ENCODE measurements around the gene RNF217.
"Not testable (repeated sequence)": the region's sequence is repeated elsewhere in the genome, so short reads cannot be mapped to it uniquely, and the experiment has no call there.

RNF217 gene

DNA sequence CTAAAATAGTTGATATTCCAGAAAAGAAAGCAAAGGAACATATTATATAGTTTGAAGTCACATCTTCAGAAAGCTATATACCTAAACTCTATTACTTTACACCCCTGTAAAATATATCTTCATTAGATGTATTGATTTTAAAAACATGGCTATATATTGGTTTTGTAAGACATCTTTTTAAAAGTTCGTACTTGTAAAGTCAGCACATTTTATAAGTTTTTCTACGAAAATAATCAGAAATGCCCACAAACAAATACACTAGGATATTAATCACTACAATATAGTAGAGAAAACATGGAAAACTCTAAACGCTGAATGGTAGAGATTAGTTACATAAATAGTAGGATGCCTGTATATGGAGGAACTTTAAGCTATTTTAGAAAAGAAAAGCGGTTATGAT is 52.9 kb downstream of the RNF217 start:
- no peak for DNase-seq (ENCODE audit: low read depth, low spot score)

DNA sequence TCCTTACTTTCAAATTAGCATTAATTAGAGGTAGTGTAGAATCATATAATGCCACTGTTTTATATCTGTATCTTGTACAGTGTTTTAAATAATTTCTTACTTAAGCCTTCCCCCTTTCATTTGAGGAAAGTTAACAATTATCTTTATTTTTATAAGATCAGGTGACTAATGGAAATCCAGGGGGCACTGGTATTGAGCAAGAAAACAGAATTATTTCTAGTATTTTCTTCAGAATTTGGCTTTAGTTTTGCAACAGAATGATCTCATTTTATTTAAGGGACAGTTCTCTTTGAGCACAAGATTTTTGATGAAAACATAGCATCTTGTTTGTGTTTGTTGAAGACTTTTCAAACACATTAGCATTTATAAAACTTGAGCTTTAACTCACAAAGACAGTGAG is 55.9 kb downstream of the RNF217 start:
- DNase-seq (ENCODE audit: low read depth, low spot score) = no peak

DNA sequence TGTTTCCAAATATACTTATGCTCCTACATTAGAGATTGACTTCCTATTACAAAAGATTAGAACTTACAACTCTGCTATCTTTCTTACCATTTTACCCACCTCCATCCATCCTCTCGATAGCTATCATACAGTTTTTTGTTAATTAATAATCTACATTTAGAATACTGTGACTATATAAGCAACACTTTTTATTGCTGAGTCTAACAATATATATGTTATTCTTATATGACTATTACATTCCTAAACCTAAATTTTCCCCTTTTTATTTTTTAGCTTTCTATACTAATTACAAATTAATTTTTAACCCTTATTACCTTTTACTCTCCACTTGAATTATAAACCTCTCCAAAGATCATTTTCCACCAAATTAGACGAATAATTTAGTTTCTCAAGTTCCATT is 57.0 kb downstream of the RNF217 start:
- DNase-seq (ENCODE audit: low read depth, low spot score) = no peak

DNA sequence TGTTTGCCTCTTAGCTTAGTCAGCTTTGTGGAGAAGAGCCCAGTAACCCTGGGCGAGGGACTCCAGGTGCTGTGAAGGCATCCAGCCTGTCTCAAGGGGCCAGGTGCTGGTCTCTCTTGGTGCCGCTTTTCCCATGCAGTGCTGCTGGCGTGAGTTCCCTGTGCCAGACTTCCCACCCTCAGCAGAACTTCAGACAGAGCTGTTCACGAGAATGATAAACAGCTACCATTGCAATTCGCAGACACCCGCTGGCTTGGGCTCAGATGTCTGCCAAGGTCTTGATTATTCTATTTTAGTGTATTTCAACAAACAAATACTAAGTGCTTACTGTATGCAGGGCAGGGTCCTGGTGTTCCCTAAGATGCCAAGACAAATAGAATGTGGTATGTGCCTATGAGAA is 57.7 kb downstream of the RNF217 start:
- DNase-seq (ENCODE audit: low read depth, low spot score) = no peak

DNA sequence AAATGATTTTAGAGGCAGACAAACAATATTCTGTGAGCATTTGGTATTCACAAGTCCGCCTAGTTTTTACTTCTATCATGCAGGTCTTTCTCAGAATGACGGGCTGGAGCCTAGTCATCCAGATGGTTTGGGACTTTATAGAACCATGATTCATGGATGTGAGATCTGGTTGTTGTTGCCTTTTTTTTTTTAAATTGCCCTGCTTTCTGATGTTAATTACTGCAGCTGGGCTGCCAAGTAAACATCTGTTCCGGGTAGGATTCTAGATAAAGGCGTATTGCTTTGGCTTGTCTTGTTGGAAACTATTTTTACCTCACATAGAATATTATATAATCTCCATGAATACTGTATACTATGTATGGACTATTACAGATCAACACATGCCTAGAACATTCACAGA is 58.1 kb downstream of the RNF217 start:
- DNase-seq (ENCODE audit: low read depth, low spot score) = no peak

DNA sequence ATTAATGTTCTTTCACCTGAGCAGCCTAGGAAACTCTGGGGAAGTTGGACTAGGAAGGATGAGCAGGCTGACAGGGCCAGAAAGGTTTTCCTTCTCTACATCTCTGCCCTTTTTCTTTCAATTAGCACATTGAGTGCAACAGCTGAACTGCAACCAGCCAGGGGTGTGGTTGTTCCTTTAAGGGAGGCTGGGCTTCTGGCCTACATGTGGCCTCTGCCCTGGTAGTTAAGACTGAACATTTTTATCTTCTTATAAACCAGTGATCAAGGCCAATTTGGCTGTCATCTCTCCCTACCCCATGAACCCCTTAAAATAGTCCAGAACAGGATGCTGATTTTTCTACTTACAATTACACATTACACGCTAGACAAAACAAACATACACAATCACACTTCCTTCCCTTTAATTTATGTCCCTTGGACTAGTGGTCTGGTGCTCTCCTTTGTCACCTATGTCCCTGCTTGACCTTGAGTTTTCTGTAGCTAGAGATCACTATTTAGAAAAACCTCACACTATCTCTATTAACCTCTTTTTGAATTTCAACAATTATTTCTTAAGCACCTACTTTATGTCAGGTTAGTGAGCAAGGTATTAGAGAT is 60.3 kb downstream of the RNF217 start:
- DNase-seq (ENCODE audit: low read depth, low spot score) = no peak

DNA sequence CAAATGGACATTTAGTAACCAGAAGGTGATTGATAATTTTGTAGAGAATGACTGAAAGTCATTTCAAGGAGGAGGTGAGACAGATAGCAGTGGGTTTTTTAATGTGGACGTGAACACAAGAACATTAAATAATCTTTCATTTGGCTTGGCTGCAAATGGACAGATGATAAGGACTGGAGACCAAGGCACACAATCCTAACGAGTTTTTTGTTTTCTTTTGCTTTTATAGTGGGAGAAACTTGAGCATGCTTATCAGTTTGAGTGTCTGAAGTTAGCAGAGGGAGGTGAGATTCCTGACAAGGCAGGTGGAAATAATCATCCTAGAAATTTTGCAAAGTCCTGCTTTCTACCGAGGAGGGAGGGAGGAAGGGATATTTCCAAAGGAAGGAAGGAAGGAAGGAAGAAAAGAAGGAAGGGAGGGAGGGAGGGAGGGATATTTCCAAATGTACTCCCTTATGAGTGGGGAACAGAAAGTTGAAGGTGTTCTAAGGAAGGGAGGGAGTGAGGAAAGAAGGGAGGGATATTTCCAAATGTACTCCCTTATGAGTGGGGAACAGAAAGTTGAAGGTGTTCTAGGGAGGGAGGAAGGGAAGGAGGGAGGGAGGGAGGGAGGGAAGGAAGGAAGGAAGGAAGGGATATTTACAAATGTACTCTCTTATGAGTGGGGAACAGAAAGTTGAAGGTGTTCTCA is 63.1 kb downstream of the RNF217 start:
- DNase-seq (ENCODE audit: low read depth, low spot score) = no peak

DNA sequence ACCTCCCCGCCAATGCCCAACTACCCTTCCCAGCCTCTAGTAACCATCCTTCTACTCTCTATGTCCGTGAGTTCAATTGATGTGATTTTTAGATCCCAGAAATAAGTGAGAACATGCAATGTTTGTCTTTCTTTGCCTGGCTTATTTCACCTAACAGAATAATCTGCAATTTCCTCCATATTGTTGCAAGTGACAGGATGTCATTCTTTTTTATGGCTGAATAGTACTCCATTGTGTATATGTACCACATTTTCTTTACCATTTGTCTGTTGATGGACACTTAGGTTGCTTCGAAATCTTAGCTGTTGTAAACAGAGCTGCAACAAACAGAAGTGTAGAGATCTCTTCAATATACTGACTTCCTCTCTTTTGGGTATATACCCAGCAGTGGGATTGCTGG is 65.0 kb downstream of the RNF217 start:
- DNase-seq (ENCODE audit: low read depth, low spot score) = no peak

DNA sequence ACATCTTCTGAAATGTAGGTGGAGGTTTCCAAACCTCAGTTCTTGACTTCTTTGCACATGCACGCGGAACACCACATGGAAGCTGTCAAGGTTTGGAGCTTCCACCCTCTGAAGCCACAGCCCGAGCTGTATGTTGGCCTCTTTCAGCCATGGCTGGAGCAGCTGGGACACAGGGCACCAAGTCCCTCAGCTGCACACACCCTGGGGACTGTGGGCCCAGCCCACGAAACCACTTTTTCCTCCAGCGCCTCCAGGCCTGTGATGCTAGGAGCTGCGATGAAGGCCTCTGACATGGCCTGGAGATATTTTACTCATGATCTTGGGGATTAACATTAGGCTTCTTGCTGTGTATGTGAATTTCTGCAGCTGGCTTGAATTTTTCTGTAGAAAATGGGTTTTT is 68.7 kb downstream of the RNF217 start:
- DNase-seq (ENCODE audit: low read depth, low spot score) = no peak

DNA sequence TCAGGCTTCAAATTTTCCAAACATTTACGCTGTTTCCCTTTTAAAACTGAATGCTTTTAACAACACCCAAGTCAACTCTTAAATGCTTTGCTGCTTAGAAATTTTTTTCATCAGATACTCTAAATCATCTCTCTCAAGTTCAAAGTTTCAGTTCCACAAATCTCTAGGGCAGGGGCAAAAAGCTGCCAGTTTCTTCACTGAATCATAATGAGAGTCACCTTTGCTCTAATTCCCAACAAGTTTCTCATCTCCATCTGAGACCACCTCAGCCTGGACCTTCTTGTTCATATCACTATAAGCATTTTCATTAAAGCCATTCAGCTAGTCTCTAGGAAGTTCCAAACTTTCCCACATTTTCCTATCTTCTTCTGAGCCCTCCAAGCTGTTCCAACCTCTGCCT is 69.1 kb downstream of the RNF217 start:
- no peak for DNase-seq (ENCODE audit: low read depth, low spot score)

DNA sequence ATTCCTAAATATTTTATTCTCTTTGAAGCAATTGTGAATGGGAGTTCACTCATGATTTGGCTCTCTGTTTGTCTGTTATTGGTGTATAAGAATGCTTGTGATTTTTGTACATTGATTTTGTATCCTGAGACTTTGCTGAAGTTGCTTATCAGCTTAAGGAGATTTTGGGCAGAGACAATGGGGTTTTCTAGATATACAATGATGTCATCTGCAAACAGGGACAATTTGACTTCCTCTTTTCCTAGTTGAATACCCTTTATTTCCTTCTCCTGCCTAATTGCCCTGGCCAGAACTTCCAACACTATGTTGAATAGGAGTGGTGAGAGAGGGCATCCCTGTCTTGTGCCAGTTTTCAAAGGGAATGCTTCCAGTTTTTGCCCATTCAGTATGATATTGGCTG is 72.7 kb downstream of the RNF217 start:
- DNase-seq (ENCODE audit: low read depth, low spot score) = not testable (repeated sequence)

DNA sequence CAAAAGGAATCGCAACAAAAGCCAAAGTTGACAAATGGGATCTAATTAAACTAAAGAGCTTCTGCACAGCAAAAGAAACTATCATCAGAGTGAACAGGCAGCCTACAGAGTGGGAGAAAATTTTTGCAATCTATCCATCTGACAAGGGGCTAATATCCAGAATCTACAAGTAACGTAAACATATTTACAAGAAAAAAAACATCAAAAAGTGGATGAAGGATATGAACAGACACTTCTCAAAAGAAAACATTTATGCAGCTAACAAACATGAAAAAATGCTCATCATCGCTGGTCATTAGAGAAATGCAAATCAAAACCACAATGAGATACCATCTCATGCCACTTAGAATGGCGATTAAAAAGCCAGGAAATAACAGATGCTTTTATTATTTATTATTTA is 74.2 kb downstream of the RNF217 start:
- DNase-seq (ENCODE audit: low read depth, low spot score) = not testable (repeated sequence)

DNA sequence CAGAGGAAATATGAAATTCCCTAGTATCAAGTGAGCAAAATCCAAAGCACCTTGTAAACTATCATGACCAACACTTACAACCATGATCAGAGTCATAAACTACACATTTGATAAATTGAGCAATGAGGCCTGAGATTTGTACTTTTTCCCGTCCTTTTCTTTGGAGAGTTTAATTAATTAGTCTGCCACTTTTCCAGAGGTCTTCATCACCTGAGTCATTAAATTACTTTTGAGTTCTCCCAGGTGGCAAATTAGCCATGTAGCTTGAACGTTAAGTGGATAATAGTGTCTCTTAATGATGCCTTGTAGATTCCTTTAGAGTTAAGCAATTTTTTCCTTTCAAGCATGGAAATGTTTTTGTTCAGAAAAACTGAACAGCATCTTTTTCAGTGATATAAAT is 75.6 kb downstream of the RNF217 start:
- DNase-seq (ENCODE audit: low read depth, low spot score) = no peak

DNA sequence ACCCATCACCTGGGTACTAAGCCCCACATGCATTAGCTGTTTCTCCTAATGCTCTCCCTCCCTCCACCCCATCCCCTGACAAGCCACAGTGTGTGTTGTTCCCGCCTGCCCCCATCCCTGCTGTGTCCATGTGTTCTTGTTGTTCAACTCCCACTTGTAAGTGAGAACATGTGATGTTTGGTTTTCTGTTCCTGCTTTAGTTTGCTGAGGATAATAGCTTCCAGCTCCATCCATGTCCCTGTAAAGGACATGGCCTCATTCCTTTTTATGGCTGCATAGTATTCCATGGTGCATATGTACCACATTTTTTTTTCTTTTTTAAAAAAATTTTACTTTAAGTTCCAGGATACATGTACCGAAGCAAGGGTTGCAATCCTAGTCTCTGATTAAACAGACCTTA is 76.7 kb downstream of the RNF217 start:
- no peak for DNase-seq (ENCODE audit: low read depth, low spot score)

DNA sequence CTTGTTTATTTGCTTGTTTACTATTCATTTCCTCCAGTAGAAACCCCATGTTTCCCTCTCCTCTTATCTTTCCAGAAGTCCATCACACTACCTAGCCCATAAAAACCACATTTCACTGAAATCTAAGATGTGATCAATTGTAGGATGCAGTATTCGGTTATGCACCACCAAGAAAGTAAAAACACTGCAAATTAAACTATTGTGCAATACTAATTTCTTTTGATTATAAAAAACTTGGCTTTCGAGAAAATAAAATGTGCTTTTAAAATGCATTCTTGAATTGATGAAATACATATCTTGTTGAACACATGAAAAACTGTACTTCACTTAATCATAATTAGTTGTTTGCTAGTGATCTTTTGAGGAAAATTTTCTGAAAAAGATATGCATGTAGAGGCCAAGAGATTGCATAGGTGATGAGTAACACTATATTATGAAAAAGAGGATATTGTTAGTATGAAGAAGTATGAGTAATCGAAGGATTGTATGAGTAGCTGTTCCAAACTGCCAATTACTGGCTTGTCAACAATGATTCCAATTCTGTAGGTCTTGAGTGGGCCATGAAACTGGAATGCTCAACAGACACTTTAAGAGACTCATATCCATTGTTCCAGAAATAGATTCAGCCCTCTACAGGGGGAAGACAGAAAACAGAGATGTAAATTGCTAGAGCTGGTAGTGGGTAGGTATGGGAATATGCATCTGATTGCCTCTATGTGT is 79.7 kb downstream of the RNF217 start:
- no peak for DNase-seq (ENCODE audit: low read depth, low spot score)

DNA sequence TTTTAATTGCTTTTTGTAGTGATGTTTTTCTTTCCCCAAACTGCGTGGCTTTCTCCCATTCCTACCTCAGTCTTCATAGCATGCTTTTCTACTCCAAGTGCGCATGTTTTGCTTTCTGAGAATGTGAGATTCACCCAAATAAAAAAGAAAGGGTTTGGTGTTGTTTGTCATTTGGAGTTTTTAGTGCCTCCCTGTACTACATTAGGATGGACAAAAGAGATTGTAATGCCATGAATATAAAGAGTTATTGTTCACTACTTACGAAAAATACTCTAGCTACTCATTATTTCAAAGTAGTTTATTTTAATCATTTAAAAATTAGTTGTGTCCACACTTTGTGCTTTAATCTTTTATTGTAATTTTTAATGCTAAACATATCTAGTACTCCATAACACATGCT is 81.8 kb downstream of the RNF217 start:
- DNase-seq (ENCODE audit: low read depth, low spot score) = no peak

DNA sequence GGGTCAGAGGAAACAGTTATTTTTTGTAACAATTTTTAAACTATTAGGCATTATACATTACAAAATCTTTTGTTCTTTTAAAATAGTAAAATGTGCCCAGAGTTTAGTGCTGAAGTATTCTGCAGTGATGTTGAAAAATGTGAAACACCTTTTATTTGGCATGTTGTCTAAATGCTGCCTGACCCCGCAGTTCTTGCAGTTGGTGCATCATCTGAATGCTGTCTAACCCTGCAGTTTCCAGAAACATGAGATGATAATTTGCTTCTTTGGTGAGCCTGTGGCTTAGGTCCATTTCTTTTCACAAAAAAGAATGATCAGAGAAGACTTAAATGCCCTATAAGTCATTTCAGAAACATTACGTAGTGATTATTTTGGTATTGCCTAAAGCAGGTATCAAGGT is 82.4 kb downstream of the RNF217 start:
- no peak for DNase-seq (ENCODE audit: low read depth, low spot score)

DNA sequence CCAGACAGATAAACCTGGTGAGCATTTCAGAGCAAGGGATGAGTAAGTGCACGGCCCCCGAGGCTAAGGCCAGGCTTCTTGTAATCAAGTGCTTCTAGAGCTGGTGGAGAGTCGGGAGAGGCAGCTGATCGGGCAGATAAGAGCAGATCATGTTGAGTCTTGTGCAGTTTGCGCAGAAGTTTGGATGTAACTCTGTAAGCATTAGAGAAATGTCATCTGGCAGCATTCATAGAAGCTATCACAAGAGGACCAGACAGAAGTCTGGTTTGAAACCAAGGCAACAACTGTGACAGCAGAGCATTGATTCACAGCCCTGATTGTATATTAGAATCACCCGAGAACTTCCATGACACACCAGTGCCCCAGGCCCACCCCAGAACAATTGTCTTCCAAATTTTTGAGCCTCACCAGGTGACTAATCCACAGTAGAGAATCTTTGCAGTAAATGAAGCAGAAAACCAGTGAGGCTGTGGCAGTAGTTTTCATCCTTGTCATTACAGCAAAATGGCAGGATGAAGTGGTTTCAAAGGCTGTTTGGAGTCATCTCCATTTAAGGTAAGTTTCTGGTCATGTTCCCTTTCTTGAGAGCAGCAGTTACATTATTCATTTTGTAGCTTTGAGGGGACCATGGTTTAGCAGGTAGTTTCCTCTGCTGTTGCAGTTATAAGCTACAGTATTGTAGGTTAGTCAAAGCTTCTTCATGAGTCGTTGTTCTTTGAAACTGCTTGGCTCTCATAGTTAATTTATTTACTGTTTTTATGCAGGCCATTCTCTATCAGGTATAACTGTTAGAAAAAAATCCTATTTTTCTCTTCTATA is 84.1 kb downstream of the RNF217 start:
- DNase-seq (ENCODE audit: low read depth, low spot score) = no peak

DNA sequence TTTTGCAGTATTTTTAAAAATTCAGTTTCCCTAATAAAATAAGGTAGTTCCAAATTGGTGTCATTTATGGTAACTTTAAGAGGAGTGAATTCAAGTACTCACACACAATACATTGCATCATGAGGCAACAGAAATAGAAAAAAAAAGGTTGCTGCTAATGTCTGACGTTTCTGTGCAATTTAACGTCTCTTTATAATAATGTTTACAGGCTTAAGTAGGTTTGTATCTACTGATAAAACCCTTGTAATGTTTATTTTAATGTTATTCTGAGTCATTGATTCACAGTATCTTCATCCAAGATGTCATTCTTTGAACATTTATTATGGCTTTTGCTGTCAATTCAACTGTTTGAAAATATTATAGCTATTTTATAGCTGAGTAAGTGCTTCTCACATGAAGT is 86.0 kb downstream of the RNF217 start:
- DNase-seq (ENCODE audit: low read depth, low spot score) = no peak

DNA sequence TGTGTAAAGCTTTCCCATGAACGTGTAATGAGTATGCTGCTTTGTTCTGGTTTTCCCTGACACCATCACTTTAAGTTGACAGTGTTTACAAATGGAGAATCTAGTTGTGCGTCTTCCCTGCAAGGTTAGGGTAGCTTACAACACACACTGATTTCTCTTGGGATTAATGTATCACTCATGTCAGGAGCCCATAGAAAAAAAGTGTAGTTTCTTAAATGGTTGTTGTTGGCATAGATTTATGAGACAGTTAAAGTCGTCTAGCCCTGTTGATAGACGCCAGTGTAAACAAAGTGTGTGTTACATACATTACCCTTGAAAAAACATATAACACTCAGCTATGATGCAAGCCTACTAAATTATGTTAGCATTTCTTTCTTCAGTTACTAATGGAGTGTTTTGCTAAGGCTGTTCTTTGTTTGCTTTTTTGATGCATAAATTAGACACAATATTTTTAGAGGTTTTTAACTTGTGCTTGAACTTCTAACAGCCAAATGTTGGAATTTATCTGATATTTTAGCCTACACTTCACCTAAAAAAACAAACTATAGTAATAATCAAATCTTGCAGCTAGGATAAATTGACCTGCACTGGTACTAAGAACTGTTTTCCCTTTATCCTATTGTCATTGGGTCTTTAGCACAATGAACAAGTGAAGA is 88.6 kb downstream of the RNF217 start:
- DNase-seq (ENCODE audit: low read depth, low spot score) = no peak

DNA sequence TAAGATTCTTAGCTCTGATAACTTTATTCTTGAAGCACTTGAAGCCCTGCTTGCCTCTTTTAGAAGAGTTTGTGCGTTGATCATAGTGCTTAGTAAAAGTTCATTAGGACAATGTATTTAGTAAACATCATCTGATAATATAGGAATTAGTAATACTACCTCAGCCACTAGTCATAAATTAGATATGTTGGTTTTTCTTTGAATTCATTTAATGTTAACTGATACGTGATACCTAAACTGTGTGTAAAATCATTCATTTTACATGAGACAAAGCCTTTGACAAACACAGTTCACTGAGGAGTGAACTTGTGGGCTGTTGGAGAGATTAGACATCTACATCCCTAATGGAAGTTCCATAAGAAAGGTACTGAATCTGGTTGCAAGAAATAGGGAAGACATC is 91.6 kb downstream of the RNF217 start:
- no peak for DNase-seq (ENCODE audit: low read depth, low spot score)

DNA sequence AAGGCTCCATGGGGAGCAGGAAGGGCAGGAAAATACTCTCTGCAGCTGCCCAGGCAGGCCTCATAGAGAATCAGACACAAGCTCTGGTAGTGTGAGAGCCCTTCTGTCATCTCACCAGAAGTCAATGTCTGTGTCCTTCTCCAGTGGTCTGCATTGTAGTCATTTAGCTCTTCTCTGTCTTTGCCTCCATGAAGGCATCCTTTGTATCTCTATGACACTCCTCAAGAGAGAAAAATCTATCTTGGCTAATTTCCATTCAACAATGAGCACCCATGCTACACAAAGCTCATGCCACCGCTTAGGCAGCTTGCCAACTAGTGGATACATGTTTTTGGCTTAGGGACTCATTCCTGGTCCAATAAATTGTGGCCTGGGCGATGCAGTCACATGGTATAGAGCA is 92.1 kb downstream of the RNF217 start:
- no peak for DNase-seq (ENCODE audit: low read depth, low spot score)

All from iPS DF 19.7 (cell line).